NCI-H2171 treated with DMSO at 0.1 percent for 48 hours (cell line): ENCODE data around the gene CEMIP.

Experiments used
- DNase-seq: peaks from one replicate; lab custom pipeline; 2025; lab: John Stamatoyannopoulos, UW

Gene CEMIP

GRCh38 chr15:80890341-80891005, 111.3 kb downstream of the CEMIP start:
- DNase-seq = no peak

DNA sequence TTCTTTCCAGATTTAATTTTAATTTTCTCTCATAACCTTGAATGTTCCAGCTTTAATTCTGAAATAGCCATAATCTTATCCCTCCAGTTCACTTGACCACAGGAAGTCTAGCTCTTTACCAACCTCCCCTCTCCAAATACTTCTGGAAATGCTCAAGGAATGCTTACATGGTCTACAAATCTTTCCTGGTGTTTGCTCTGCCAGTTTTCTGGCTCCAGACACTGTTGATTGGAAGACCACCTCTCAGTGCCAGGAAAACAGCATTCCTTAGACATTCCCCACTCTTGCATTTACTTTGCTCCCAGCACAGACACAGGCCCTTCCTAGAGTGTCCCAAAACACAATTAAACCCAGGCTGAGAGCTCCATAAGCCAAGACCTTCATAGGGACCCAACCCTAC, 111.8 kb downstream of the CEMIP start:
- DNase-seq = no peak

DNA sequence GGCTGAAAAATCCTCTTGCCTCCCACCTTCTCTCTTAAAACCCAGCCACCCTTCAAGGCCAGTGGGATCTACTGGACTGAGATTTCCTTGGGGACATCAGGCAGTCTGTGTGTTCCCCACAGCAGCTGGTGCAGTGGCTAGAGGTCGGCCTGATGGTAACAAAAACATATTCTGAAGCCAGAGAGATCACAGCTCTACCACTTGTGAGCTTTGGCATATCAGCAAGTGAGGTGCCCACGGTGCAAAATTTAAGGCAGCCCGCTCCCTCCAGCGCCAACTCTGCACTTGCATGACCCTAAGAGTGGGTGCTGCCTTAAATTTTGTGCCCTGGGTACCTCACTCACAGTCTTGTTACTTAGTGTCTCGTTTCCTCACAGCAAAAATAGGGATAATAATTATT, 113.2 kb downstream of the CEMIP start:
- DNase-seq = no peak

- no peak for DNase-seq
Observed at GRCh38 chr15:80893777-80894176, 114.6 kb downstream of the CEMIP start.

GRCh38 chr15:80895091-80895490, 115.9 kb downstream of the CEMIP start:
- DNase-seq = no peak

- no peak for DNase-seq
Observed at GRCh38 chr15:80895965-80896364, 116.8 kb downstream of the CEMIP start.

- DNase-seq = no peak
Observed at GRCh38 chr15:80898040-80898439, 118.9 kb downstream of the CEMIP start.

GRCh38 chr15:80902298-80902801, 123.2 kb downstream of the CEMIP start:
- no peak for DNase-seq

DNA sequence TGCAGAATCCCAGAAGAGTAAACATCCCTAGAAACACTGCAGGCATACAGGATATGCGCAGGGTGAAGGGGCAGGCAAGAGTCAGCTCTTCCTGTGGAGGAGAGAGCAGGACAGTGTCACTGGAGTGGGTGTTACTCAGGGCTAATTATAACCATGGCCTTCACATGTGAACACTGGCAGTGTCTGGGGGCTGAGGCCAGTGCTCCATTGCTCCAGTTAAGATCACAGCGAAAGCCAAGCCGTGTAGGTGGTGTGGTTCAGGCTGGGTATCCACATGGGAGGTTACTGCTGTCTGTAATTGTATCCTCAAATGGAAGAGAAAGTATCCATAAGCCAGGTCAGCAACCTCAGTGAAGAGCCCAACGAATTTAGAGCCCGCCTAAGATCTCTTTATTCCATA, 125.8 kb downstream of the CEMIP start:
- DNase-seq = no peak

DNA sequence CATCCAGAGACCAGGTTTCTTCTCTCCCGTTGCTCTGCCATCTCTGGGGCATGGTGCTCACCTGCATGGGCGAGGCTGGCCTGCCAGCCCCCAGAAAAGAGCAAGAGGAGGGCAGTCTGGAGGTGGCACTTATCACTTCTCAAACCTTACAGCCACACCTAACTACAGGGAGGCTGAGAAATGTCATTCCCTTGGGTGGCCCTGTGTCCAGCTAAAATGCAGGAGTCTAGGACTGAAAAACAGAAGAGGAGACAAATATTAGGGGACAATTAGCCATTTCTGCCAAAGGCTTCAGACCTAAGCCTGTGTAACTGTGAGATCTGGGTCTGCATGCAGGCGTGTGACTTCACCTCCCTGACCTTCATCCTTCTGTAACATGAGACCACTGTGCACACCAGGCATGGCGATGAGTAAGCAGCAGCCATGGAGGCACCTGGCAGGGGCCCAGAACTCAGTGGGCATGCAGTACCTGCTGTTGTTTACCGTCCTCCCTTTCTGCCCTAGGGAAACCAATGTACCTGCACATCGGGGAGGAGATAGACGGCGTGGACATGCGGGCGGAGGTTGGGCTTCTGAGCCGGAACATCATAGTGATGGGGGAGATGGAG, 127.1 kb downstream of the CEMIP start:
- peak; percentile 98 for DNase-seq

GRCh38 chr15:80911821-80912220, 132.7 kb downstream of the CEMIP start:
- DNase-seq = no peak

- no peak for DNase-seq
Observed at GRCh38 chr15:80912673-80913072, 133.5 kb downstream of the CEMIP start.

GRCh38 chr15:80913541-80913940, 134.4 kb downstream of the CEMIP start:
- DNase-seq = no peak

- DNase-seq = no peak
Observed at GRCh38 chr15:80915472-80915871, 136.3 kb downstream of the CEMIP start.

DNA sequence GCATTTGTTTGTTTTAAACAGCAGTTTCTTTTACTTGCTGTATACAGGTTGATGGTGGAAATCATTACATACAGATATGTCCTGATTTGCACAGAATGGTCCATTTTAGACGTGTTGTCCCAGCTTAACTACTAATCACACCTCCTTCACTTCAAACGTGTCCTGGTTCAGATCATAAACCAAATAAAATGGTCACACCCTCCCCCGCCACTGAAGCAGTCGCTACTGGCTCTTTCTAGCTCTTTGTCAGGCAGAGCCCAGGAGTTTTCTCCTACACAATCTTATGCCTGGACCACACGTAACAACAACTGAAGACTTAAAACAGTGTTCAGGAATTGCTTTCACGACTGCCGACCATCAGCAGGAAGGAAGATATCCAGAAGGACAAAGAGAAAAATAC, 136.9 kb downstream of the CEMIP start:
- no peak for DNase-seq

DNA sequence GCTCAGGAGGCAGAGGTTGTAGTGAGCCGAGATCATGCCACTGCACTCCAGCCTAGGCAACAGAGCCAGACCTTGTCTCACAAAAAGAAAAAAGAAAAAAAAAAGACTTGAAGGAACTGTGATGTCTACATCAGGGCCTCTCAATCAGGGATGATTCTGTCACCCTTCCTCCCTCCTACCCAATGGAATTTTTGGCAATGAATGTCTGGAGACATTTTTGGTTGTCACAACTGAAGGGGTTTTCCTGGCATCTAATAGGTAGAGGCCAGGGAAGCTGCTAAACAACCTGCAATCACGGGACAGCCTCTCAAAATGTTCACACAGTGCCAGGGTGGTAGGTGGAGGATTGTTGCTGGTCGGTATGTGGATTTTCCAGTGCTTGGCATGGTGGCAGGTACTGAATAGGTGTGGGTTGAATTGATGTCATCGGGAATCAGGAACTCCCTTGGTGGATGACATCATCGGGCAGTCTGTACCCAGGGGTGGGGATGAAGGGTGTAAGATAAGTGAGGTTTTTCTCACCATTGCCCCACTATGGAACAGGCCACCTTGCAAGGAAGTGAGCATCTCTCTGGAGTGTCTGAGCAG, 139.1 kb downstream of the CEMIP start:
- DNase-seq = no peak

GRCh38 chr15:80920271-80920699, 141.1 kb downstream of the CEMIP start:
- DNase-seq = no peak

GRCh38 chr15:80921736-80922410, 142.7 kb downstream of the CEMIP start:
- no peak for DNase-seq

- DNase-seq = no peak
Observed at GRCh38 chr15:80923668-80924067, 144.5 kb downstream of the CEMIP start.

DNA sequence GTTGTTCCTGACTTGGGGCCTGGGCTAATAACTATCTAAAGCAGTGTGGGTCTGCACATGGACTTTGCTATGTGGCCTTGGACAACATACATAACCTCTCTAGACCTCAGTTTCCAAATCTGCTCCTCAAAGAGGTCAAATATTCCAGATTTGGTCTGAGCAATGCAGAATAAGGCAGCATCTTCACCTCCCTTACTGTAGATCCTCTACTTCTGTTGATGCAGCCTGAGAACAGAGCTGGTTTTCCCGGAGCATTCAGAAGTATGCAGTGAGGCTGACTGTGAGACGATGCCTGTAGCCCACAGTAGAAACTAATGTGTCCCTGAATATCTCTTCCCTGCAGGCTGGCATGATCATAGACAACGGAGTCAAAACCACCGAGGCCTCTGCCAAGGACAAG, 145.1 kb downstream of the CEMIP start:
- no peak for DNase-seq

DNA sequence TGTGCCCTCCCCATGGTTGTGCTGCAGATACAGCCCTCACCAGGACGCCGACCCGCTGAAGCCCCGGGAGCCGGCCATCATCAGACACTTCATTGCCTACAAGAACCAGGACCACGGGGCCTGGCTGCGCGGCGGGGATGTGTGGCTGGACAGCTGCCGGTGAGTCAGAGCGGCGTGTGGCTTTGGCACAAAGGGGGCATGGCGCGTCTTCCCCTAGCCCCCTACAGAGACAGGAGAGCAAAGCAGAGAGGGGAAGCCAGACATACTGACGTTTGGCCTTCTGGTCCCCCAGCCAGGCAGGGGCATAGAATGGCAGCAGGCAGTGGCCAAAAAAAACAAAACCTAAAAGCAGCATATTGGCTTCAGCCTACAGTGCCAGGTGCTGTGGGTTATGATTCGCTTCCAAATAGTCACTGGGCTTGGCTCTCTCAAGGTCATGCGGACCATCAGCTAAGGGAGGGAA, 146.5 kb downstream of the CEMIP start:
- no peak for DNase-seq

DNA sequence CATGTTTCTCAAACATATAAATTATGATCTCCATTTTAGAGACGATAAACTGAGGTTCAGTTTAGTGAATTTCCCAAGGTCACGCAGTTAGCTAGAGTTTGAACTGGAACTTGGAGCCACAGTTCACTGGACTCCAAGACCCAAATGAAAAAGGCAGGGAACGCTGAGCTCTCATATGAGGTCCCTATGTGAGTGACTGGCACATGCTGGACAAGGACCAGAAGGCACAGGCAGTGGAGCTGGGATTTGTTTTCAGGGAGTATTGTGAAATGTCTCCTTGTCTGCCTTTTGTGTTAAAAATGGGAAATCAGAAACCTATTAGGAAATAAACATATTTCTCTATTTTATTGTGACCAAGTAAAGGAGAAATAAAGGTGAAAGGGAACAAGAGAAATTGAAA, 147.0 kb downstream of the CEMIP start:
- DNase-seq = no peak

GRCh38 chr15:80929225-80929624, 150.1 kb downstream of the CEMIP start:
- no peak for DNase-seq
